GM18511 (cell line): Measurements from ENCODE around the gene C1QTNF5.

Source experiments
- ATAC-seq: cut with Tn5 transposase; IDR thresholded peaks from one replicate; pipeline ENCODE4 v1.9.1; 2021; ENCODE audit warnings: mild to moderate bottlenecking, moderate library complexity; ENCODE audit not compliant: unreplicated experiment

C1QTNF5 gene

GRCh38 chr11:119359365-119360214, 18.9 kb upstream of the C1QTNF5 start:
- no peak for ATAC-seq

DNA sequence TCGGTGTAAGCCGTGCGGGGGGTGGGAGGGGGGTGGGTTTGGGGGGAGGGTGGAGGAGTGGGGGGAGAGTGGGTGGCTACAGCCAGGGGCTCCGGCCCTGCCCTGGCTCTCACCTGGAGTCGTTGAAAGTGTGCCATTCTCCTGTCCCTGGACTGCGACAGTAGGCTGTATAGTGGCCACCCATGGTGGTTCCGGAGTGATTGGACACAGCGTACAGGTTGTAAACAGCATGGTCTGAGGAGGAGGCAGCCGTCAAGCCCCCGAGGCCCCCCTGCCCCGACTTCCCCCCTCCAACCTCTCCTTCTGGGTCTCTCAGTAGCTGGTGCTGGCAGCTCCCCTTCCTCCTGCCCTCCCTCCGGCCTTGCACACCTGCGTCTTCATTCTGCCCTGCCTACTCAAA, 16.4 kb upstream of the C1QTNF5 start:
- no peak for ATAC-seq

- peak; percentile 86 for ATAC-seq
Measured at GRCh38 chr11:119356349-119357031, 15.8 kb upstream of the C1QTNF5 start.

DNA sequence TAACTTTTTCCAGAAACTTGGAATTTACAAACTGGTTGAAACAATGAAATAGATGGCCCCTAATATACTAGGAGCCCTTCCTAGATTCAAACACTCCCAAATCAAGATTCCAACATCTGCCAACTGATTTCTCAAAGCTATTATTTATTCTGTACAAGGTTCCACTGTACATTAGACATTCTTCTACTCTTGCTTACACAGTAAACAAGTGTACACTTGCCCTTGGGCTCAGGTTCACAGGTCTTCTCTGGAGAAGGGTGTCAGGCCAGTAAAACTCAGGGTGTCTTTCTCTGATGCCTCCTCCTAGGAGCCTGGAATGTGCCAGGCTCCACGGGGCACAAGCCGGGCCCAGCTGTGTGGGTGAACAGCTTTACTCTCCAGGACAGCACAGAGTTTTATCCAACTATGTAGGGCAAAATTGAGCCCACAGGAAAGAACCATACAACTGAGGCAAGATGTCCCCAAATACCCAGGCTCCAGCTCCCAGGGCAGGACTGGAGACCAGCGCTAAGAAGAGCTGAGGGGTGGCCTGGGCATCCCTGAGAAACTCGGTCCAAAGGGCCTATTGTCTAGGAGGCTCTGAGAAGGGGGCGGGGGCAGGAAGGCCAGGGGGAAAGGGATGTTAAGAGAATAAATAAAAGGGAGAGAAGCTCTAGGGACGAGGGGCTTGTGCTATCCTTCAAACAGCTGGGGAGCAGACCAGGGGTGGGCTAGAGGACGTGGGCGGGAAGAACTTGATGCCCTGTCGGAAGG, 14.6 kb upstream of the C1QTNF5 start:
- no peak for ATAC-seq

DNA sequence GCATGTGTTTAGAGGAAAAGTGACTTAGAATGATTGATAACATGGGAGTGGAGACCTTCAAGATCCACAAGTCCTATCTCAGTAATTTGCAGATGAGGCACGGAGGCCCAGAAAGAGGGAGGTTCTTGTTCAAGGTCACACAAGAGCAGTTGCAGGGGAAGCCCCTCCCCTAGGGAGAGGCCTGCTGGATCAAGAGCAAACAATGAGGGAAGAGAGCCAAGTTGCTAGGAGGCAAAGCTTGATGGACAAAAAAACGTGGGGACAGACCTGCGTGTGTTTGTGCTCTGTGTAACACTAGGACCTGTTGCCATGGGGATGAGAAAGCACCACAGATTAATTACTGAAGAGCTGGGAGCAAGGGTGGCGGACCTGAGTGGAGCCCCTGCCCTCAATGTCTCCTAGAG, 12.2 kb upstream of the C1QTNF5 start:
- ATAC-seq, result no peak

DNA sequence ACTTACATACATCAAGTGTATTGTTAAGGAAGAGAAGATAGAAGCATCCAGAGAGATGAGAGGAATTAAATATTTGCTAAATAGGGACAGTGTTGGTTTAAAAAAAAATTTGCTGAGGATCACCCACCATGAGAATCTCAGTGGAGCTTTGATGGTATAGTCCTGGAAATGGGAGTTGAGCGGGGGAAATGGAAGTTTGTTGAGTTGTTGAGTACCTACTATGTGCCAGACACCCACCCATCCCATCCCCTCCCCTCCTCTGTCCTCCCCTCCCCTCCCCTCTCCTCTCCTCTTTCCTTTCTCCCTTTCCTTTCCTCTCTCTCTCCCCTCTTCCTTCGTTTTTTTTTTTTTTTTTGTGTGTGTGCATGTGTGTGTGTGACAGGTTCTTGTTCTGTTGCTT, 10.5 kb upstream of the C1QTNF5 start:
- no peak for ATAC-seq

GRCh38 chr11:119350302-119350701, 9.6 kb upstream of the C1QTNF5 start:
- no peak for ATAC-seq

GRCh38 chr11:119347940-119348605, 7.4 kb upstream of the C1QTNF5 start:
- ATAC-seq, result no peak

DNA sequence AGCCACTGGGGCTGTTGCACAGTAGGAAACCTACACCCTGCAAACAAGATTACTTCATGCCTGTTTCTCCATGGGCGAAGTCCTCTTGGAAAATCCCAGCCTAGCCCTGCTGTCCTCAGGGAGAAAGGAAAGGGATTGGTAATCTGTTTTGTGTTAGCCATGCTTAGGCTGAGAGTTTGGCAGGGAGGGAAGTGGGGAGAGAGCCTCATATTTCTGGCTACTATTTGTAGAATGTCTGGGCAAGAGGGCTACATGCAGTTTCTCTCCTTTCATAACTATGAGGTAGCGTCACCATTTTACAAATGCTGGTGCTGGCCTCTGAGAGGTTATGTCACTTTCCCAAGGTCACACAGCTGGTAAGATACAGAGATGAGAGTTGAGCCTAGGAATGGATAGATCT, 6.6 kb upstream of the C1QTNF5 start:
- no peak for ATAC-seq

DNA sequence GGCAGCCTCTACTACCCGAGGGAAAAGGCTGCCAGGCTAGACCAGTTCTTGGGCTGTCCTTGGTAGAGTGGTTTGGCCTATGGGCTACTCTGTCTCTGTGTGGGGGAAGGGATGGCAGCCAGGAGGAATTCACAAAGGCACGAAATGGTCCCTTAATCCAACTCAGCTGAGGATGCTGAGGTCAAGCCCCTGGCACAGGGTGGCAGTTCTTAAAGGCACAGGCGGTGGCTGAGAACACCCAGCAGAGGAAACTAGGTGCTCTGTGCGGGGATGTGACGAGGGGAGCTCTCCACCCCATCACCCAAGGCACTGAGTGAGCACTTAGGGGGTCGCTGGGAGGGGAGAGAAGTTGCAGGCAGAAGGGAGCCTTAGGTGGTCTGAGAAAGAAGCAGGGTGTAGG, 5.9 kb upstream of the C1QTNF5 start, which contains the start of gene MFRP:
Gene MFRP, minus strand, starts transcription at position 101 of the 400 bp plus-strand sequence. CDS start 192 bp downstream, outside the sequence.
- ATAC-seq, result no peak

DNA sequence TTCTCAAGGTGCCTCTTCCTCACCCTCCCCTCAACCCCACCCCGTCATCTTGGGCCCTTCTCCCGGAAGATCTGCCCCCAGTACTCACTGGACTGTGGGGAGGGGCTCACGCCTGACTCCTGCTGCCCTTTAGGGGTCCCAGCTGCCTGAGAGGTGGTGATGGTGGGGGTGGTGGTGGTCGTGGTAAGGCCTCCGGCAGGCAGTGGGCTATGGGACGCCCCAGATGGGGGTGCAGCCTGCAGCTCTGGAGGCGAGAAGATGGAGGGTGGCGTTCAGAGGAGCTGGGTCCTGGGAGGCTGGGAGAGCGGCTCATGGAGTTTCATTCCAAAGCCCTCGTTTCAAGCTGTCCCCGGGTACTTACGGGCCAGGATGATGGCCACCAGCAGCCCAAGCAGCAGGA, 5.0 kb upstream of the C1QTNF5 start:
- no peak for ATAC-seq

DNA sequence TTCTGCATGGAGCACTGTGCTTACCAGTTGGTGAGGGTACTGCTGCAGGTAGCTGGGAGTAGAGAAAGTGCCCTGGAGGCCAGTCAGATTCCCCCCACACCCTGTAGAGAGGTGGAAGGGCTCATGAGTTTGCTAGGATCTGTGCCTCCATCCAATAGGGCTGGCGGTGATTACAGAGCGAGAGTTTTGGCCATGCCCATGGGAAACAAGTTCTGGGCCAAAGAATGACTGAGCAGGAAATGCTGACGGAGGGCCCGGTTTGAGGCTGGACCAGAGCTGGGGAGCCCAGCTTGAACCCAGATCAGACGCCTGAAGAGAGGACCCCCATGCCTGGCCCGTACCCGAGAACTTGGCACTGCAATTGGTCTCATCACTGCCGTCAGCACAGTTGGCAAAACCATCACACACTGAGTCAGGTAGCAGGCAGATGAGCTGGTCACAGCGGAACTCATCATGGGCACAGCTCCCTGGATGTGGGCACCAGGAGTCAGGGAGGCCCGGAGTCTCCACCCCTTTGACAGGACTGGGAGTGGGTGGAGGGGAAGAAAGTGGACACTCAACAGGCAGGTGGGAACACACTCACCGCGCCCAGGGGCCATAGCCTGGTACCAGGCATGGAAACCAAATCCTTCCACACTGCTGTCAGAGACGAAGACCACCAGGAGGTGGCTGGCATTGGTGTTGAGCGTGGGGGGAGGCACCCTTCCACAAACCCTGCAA, 3.8 kb upstream of the C1QTNF5 start:
- no peak for ATAC-seq

- no peak for ATAC-seq
Measured at GRCh38 chr11:119343726-119344125, 3.0 kb upstream of the C1QTNF5 start.

DNA sequence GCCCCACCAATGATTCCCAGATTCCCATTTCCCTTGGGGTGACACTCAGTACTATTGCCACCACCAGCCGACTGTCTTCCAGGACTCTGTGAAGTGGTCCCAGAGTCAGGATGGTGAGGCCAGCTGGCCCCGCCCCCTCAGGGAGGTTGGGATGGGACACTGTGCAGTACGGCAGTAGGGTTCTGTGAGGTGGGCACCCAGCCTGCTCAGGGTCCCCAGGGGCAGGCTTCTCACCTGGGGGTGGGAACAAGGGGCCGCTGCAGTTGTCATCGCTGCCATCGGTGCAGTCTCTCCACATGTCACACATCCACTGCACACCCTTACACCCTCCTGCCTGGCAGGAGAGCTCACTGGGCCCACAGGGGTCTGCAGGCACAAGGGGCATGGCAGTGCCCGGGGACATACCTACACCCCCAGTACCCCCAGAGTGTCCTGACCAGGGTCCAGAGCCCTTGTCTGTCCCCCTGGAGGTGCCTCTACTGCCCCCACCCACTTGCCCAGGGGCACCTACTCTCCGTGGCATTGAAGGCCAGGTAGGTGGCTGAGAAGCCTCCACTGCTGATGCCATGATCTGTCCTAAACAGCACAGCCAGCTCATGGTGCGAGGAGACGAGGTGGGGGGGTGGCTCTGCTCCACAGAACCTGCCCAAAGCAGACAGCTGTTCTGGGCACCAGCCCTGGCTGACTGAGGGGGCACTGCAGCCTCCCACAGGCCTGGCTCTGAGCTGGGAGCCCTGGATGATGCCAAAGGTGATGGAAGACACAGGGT, 1.9 kb upstream of the C1QTNF5 start:
- ATAC-seq, result no peak

DNA sequence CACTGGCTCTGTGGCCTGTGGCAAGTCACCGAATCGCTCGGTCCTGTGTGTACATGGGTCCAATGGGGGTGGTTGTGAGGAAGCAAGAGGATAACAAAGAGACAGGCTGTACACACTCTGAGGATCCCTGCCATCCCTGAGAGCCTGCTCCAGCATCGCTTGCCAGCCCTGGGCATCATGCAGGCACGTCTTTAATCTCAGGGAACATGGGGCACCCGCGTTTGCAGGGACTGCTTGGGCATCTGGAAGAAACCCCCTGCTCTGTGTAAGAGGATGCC, 1.3 kb upstream of the C1QTNF5 start:
- ATAC-seq, result no peak

DNA sequence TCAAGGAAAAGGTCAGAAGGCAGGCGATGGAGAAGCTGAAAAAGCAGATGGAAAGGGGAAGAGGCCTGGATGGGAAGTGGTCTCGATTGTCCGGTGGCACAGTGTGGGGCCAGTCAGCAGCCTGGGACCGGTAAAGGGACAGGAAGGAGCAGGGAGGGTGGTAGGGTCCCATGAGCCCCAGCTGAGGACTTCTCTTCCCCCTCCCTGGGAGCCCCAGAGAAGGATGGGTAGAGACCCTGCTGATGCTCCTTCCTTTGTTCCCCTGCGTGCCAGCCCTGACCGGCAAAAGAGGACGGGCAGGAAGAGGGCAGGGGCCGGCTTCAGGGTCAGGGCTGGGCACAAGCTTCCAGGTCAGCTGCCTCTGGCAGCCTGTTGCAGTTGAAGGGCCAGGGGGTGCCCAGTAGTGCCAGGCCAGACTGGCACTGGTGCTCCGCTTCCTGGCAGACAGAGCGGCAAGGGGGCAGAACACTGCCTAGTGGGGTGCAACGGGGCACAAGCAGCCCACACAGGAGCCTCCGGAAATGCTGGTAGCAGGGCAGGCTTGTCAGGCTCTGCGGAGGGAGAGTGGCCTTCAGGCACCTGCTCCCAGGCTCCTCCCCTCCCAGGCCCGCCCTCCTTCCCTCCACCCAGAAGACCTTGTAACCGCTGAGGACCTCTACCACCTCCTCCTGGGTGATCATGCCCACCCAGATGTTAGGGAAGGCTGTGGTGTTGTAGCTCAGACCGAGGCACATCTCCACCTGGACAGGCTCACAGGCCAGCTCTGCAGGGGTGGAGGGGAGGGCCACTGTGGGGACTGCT, 739 bp upstream of the C1QTNF5 start:
- ATAC-seq, result no peak

- ATAC-seq, result no peak
Measured at GRCh38 chr11:119339589-119340334, 921 bp downstream of the C1QTNF5 start.

DNA sequence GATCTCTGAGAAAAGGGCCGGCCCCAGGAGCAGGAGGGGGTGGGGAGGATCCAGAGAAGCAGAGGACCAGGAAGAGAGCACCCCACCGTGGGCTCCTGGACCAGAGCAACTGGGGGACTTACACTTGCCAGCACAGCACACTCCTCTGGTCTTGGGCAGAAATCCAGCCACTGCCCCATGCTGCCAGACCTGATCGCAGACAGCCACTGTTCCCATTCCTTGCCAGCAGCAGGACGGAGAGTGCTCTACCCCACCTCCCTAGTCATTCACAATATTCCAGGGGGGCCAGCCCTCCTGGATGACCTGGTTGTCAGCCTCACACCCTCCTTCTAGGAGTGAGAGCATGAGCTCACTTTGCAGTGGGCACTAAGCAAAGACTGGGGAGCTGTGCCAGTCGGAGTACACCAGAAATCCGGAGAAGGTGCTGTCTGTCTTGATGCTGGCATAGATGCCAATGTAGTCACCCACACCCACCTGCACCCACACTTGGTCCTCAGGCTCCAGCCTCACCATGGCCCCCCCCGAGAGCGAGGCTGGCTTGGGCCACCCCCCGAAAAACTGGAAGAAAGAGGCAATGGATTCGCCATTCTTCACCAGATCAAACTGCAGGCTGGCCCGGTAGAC, 1.6 kb downstream of the C1QTNF5 start:
- no peak for ATAC-seq
